SK-N-SH treated with all-trans-retinoic acid at 6 μM for 48 hours (cell line): ENCODE measurements around the gene KRTAP5-8.
"Not testable (repeated sequence)": the region's sequence is repeated elsewhere in the genome, so short reads cannot be mapped to it uniquely, and the experiment has no call there.

Source experiments
- ATAC-seq: fragments of 200-7000 bp; cut with Tn5 transposase; 3 replicates; pipeline ENCODE4 v1.9.1; 2020; ENCODE audit warnings: mild to moderate bottlenecking, moderate library complexity
- ARNTL ChIP-seq: fragments of 450-650 bp; formaldehyde crosslinking; IDR thresholded peaks from 2 replicates; pipeline ENCODE4 v1.5.0; 2020; ENCODE audit warnings: low read depth, mild to moderate bottlenecking, moderate library complexity, borderline replicate concordance
- BACH2 ChIP-seq: fragments of 250-450 bp; sonication (Bioruptor Pico); IDR thresholded peaks from 2 replicates; pipeline ENCODE4 v1.9.0; 2021; ENCODE audit warnings: mild to moderate bottlenecking, borderline replicate concordance
- CREB5 ChIP-seq: fragments of 250-450 bp; sonication (Bioruptor Pico); IDR thresholded peaks from 2 replicates; pipeline ENCODE4 v1.5.1; 2020; ENCODE audit warnings: low read depth, mild to moderate bottlenecking, moderate library complexity
- CSDC2 ChIP-seq: fragments of 250-450 bp; sonication (Bioruptor Pico); IDR thresholded peaks from 2 replicates; pipeline ENCODE4 v1.5.0; 2020; ENCODE audit warnings: mild to moderate bottlenecking, moderate library complexity
- CSRNP3 ChIP-seq: fragments of 250-450 bp; sonication (Bioruptor Pico); IDR thresholded peaks from 2 replicates; pipeline ENCODE4 v1.5.1; 2021; ENCODE audit warnings: mild to moderate bottlenecking, moderate library complexity
- ESRRG ChIP-seq: fragments of 250-450 bp; sonication (Bioruptor Pico); IDR thresholded peaks from 2 replicates; pipeline ENCODE4 v1.6.1; 2021; ENCODE audit warnings: mild to moderate bottlenecking
- GLIS3 ChIP-seq: fragments of 250-450 bp; sonication (Bioruptor Pico); IDR thresholded peaks from 2 replicates; pipeline ENCODE4 v1.5.0; 2020; ENCODE audit warnings: mild to moderate bottlenecking, moderate library complexity
- ISL1 ChIP-seq: fragments of 250-450 bp; sonication (Bioruptor Pico); IDR thresholded peaks from 2 replicates; pipeline ENCODE4 v2.1.2; 2022; ENCODE audit warnings: mild to moderate bottlenecking, moderate library complexity
- POU6F1 ChIP-seq: fragments of 250-450 bp; sonication (Bioruptor Pico); IDR thresholded peaks from 2 replicates; pipeline ENCODE4 v1.8.0; 2021; ENCODE audit warnings: low read depth, mild to moderate bottlenecking, moderate library complexity, borderline replicate concordance
- RARB ChIP-seq: fragments of 250-450 bp; sonication (Bioruptor Pico); IDR thresholded peaks from 2 replicates; pipeline ENCODE4 v1.8.0; 2021; ENCODE audit warnings: mild to moderate bottlenecking, moderate library complexity
- SNAI2 ChIP-seq: fragments of 250-450 bp; sonication (Bioruptor Pico); IDR thresholded peaks from 2 replicates; pipeline ENCODE4 v1.5.0; 2020; ENCODE audit warnings: mild to moderate bottlenecking, moderate library complexity
- TCF4 ChIP-seq: fragments of 250-450 bp; sonication (Bioruptor Pico); IDR thresholded peaks from 2 replicates; pipeline ENCODE4 v1.8.0; 2021; ENCODE audit warnings: mild to moderate bottlenecking, moderate library complexity, borderline replicate concordance
- TOX ChIP-seq: fragments of 250-450 bp; sonication (Bioruptor Pico); IDR thresholded peaks from 2 replicates; pipeline ENCODE4 v1.8.0; 2021; ENCODE audit warnings: mild to moderate bottlenecking, moderate library complexity, borderline replicate concordance
- TSHZ2 ChIP-seq: fragments of 250-450 bp; sonication (Bioruptor Pico); IDR thresholded peaks from 2 replicates; pipeline ENCODE4 v1.5.0; 2020; ENCODE audit warnings: mild to moderate bottlenecking, moderate library complexity
- ZC3H10 ChIP-seq: fragments of 250-450 bp; sonication (Bioruptor Pico); IDR thresholded peaks from 2 replicates; pipeline ENCODE4 v1.5.1; 2021; ENCODE audit warnings: mild to moderate bottlenecking, moderate library complexity
- ZFP3 ChIP-seq: fragments of 250-450 bp; sonication (Bioruptor Pico); IDR thresholded peaks from 2 replicates; pipeline ENCODE4 v1.5.0; 2020; ENCODE audit warnings: mild to moderate bottlenecking, moderate library complexity
- ZFP30 ChIP-seq: fragments of 450-650 bp; formaldehyde crosslinking; IDR thresholded peaks from 2 replicates; pipeline ENCODE4 v1.5.0; 2022; ENCODE audit warnings: mild to moderate bottlenecking, moderate library complexity
- ZNF565 ChIP-seq: fragments of 450-650 bp; formaldehyde crosslinking; conservative IDR thresholded peaks from 2 replicates; pipeline ENCODE4 v1.5.0; 2020; ENCODE audit warnings: low read depth, mild to moderate bottlenecking, moderate library complexity

KRTAP5-8 gene

GRCh38 chr11:71527576-71528210, 10.1 kb upstream of the KRTAP5-8 start (continued):
- TF ChIP-seq CREB5 (CRISPR knock-in tag) (no peak), TCF4 (CRISPR knock-in tag) (no peak)

GRCh38 chr11:71530602-71531001, 7.2 kb upstream of the KRTAP5-8 start:
- no peak for ATAC-seq
- TF ChIP-seq TSHZ2 (CRISPR knock-in tag) = no peak
- TF ChIP-seq ISL1 = no peak
- TF ChIP-seq ZFP30 (CRISPR knock-in tag) = no peak
- TF ChIP-seq POU6F1 (CRISPR knock-in tag) = no peak
- TF ChIP-seq CSRNP3 = no peak
- no peak for TF ChIP-seq ZC3H10
- TF ChIP-seq SNAI2 (CRISPR knock-in tag) = no peak
- TF ChIP-seq ESRRG (CRISPR knock-in tag) = no peak
- TF ChIP-seq ZNF565 (CRISPR knock-in tag) = no peak
- no peak for TF ChIP-seq CSDC2 (CRISPR knock-in tag)
- TF ChIP-seq CREB5 (CRISPR knock-in tag) = no peak
- no peak for TF ChIP-seq ARNTL (CRISPR knock-in tag)

GRCh38 chr11:71532036-71532610, 5.7 kb upstream of the KRTAP5-8 start:
- TF ChIP-seq CSDC2 (CRISPR knock-in tag) (no peak), BACH2 (CRISPR knock-in tag) (no peak), TOX (CRISPR knock-in tag) (no peak), SNAI2 (CRISPR knock-in tag) (no peak), GLIS3 (CRISPR knock-in tag) (no peak), ZC3H10 (no peak), TSHZ2 (CRISPR knock-in tag) (no peak), ZFP3 (CRISPR knock-in tag) (no peak), RARB (no peak), CREB5 (CRISPR knock-in tag) (no peak)
- no peak for ATAC-seq

- ATAC-seq = not testable (repeated sequence)
Measured at GRCh38 chr11:71534711-71535608, 2.9 kb upstream of the KRTAP5-8 start.
